ENCODE measurements around the gene FOXB1. TPM values are rescaled to one million over a fixed set of nuclear protein-coding genes. Genes with fewer than 3 reads are reported as not detected.

The FOXB1 gene
- total RNA-seq, 4 donors from 2014 or later = not detected

DNA sequence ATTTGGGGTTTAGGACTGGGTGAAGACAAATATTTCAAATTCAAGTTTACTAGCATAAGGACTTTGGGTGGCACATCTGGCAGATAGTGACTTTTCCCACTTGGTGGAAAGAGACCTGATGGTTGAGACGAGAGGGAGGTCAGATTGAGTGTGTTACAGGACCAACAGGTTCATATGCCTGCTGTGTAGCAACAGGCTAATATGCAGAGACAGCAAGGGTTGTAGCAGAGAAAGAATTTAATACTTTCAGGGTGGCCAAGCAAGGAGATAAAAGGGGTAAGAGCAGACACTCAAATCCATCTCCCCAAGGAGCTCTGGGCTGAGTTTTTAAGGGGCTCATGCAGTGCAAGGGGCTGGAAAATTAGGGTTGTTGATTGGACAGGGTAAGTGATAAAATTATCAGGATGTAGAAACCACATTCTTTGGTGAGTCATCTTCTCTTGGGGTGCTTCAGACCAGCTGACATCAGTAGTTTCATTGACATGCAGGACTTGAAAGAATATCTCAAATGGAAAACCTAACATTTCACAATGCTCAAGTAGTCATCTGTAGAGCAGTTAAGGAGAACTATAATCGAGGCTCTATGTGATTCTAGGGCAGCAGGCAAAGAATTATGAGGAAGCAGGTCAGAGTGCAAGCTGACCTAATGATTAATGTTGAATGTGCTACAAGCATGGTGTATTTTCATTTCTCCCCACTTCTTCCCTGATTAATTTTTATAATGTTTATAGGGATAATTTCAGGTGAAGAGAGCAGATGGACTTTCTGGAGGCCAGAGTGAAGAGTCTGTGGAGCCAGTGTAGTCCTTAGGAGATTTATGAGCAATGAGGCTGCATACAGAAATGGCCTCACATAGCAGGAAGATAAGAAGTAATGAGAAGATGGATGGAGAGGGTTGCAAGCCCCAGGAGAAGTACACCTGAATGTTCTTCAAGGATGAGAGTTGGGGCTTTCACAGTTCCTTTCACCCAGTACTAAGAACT is 13.7 kb downstream of the FOXB1 start:
- Histone ChIP-seq H3K27me3 (peaks cover 61% of the 10 kb centered on the region), H3K4me3 (no peak overlapping the region), H3K27ac (no peak overlapping the region), H3K9me3 (peaks cover 0 to 4% of the 10 kb centered on the region in 2 donors), H3K36me3 (no peaks in the 10 kb centered on the region), H3K4me1 (no peaks in the 10 kb centered on the region)
- TF ChIP-seq EP300 (IDR thresholded peaks at IDR 0.05; ENCODE audit: low read depth) (no peak), POLR2AphosphoS5 (IDR thresholded peaks at IDR 0.05) (no peak)
- TF ChIP-seq, protein P1, sequence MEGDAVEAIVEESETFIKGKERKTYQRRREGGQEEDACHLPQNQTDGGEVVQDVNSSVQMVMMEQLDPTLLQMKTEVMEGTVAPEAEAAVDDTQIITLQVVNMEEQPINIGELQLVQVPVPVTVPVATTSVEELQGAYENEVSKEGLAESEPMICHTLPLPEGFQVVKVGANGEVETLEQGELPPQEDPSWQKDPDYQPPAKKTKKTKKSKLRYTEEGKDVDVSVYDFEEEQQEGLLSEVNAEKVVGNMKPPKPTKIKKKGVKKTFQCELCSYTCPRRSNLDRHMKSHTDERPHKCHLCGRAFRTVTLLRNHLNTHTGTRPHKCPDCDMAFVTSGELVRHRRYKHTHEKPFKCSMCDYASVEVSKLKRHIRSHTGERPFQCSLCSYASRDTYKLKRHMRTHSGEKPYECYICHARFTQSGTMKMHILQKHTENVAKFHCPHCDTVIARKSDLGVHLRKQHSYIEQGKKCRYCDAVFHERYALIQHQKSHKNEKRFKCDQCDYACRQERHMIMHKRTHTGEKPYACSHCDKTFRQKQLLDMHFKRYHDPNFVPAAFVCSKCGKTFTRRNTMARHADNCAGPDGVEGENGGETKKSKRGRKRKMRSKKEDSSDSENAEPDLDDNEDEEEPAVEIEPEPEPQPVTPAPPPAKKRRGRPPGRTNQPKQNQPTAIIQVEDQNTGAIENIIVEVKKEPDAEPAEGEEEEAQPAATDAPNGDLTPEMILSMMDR (IDR thresholded peaks at IDR 0.05) = no peak
- intact Hi-C loops (cut with DNase I; ENCODE audit: low total_unique reads) = no loop called here
- in situ Hi-C loops (cut with MboI; ENCODE audit: low pct_ligation_motif_present in 1 of 4, low pct_unique_long_range_greater_than_20kb in 1 of 4, low sequenced_read_pairs in 3 of 4) = no loop called here
- 0 to 15% methylated on average over 1 to 2 of the region's 2 CpGs for WGBS, 2 donors (ENCODE audit: low coverage in 1 of 2)
- DNase-seq = no peak

DNA sequence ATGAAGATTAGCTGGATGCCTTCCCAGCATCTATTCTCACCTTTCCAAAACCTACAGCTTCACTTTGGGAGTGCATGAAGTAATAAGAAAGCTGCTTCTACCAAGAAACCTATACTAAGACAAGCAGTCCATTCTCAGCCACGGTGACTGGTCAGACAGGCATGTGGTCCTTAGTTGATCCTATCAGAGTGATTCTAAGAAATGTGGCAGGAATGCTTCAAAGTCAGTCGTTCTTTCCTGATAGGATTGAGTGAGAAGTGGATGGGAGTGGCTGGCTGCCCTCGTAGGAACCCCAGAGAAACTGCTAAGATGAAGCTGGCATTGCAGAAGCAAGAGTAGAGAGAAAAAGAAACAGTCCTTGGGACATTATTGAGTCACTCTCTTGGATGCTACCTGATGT is 16.6 kb downstream of the FOXB1 start:
- in situ Hi-C loops (cut with MboI; ENCODE audit: low pct_ligation_motif_present in 1 of 4, low pct_unique_long_range_greater_than_20kb in 1 of 4, low sequenced_read_pairs in 3 of 4) = no loop called here
- no peak overlapping the region for H3K4me3 ChIP-seq
- H3K27ac ChIP-seq = no peak overlapping the region
- H3K4me1 ChIP-seq = no peaks in the 10 kb centered on the region
- H3K9me3 ChIP-seq = peaks cover 0 to 4% of the 10 kb centered on the region in 2 donors
- H3K27me3 ChIP-seq = peaks cover 38% of the 10 kb centered on the region
- DNase-seq = no peak
- TF ChIP-seq EP300 (IDR thresholded peaks at IDR 0.05; ENCODE audit: low read depth) = no peak
- no peak for TF ChIP-seq POLR2A (IDR thresholded peaks at IDR 0.05)
- no peak for TF ChIP-seq POLR2AphosphoS5 (IDR thresholded peaks at IDR 0.05)
- WGBS, 2 donors (ENCODE audit: low coverage in 1 of 2) = 33 to 38% methylated on average over 1 to 3 of the region's 3 CpGs
- intact Hi-C loops (cut with DNase I; ENCODE audit: low total_unique reads) = no loop called here
- no peaks in the 10 kb centered on the region for H3K36me3 ChIP-seq

DNA sequence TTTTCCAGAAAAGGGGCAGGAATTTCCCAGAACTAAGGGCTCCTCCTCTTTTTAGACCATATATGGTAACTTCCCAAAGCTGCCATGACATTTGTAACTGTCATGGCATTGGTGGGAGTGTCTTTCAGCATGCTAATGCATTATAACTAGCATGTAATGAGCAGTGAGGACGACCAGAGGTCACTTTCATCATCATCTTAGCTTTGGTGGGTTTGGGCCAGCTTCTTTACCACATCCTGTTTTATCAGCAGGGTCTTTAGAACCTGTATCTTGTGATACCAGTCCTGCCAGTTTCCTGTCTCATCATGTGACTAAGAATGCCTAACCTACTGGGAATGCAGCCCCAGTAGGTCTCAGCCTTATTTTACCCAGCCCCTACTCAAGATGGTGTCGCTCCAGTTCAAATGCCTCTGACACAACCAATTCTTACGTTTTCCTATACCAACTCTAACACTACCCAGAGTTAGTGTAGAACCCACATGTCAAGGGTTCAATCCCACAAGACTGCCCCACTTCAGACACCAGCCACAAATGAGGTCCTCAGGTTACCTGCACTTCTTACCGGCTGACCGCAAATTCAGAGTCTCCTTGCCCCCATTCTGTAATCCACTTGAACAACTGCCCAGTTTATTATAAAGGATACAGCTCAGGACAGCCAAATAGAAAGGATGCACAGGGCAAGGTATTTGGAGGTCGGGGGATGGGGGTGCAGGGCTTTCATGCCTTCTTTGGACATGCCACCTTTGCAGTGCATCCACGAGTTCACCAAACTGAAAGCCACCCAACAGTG is 17.7 kb downstream of the FOXB1 start:
- peaks cover 0 to 4% of the 10 kb centered on the region in 2 donors for H3K9me3 ChIP-seq
- in situ Hi-C loops (cut with MboI; ENCODE audit: low pct_ligation_motif_present in 1 of 4, low pct_unique_long_range_greater_than_20kb in 1 of 4, low sequenced_read_pairs in 3 of 4) = no loop called here

DNA sequence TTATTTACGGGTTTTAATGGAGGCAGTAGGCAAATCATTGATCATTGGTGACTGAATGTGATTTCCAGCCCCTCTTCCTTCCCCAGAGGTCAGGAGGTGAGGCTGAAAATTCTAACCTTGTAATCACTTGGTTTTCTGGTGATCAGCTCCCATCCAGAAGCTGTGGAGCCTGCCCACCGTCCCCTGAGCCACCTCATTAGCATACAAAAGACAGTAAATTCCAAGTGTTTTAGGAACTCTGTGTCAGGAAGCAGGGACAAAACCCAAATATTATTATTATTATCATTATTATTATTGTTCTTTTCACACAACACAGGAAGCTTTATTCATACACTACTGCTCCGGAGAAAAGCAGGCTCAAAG is 18.2 kb downstream of the FOXB1 start:
- in situ Hi-C loops (cut with MboI; ENCODE audit: low pct_ligation_motif_present in 1 of 4, low pct_unique_long_range_greater_than_20kb in 1 of 4, low sequenced_read_pairs in 3 of 4) = no loop called here
- Histone ChIP-seq H3K9me3 (peaks cover 0 to 3% of the 10 kb centered on the region in 2 donors), H3K27me3 (peaks cover 25% of the 10 kb centered on the region), H3K27ac (no peak overlapping the region), H3K4me1 (no peaks in the 10 kb centered on the region), H3K36me3 (no peaks in the 10 kb centered on the region), H3K4me3 (no peak overlapping the region)
- 60 to 80% methylated on average over 3 of the region's 3 CpGs for WGBS, 2 donors (ENCODE audit: low coverage in 1 of 2)
- TF ChIP-seq POLR2AphosphoS5 (IDR thresholded peaks at IDR 0.05) (no peak), EP300 (IDR thresholded peaks at IDR 0.05; ENCODE audit: low read depth) (no peak), POLR2A (IDR thresholded peaks at IDR 0.05) (no peak)
- TF ChIP-seq, protein P1 (IDR thresholded peaks at IDR 0.05) = no peak
- DNase-seq = no peak
- intact Hi-C loops (cut with DNase I; ENCODE audit: low total_unique reads) = no loop called here

More for the DNA sequence above, 17.7 kb downstream of the FOXB1 start:
- no peaks in the 10 kb centered on the region for H3K36me3 ChIP-seq
- DNase-seq = no peak
- H3K27me3 ChIP-seq = peaks cover 29% of the 10 kb centered on the region
- intact Hi-C loops (cut with DNase I; ENCODE audit: low total_unique reads) = no loop called here
- 80 to 83% methylated on average over 5 to 7 of the region's 7 CpGs for whole genome bisulfite sequencing, 2 donors (ENCODE audit: low coverage in 1 of 2)
- no peak overlapping the region for H3K4me3 ChIP-seq
- no peaks in the 10 kb centered on the region for H3K4me1 ChIP-seq
- no peak overlapping the region for H3K27ac ChIP-seq
- TF ChIP-seq POLR2AphosphoS5 (IDR thresholded peaks at IDR 0.05) = no peak

DNA sequence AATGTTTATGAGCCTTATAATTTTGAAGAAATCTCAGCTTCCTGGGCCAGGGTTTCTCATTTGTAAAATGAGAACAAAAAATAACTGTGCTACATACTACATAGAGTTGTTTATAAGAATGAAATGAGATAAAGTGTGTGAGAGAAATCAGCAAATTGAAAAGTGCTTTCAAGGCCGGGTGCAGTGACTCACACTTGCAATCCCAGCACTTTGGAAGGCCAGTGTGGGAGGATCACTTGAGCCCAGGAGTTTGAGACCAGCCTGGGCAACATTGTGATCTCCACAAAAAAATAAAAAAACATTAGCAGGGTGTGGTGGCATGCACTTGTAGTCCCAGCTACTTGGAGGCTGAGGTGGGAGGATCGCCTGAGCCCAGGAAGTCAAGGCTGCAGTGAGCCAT is 22.4 kb downstream of the FOXB1 start:
- Histone ChIP-seq H3K9me3 (no peaks in the 10 kb centered on the region), H3K36me3 (no peaks in the 10 kb centered on the region), H3K4me1 (no peaks in the 10 kb centered on the region), H3K27ac (no peak overlapping the region), H3K27me3 (peaks cover 13% of the 10 kb centered on the region), H3K4me3 (no peak overlapping the region)
- 56 to 70% methylated on average over 1 to 2 of the region's 2 CpGs for WGBS, 2 donors (ENCODE audit: low coverage in 1 of 2)
- no peak for TF ChIP-seq POLR2A (IDR thresholded peaks at IDR 0.05)
- no peak for TF ChIP-seq POLR2AphosphoS5 (IDR thresholded peaks at IDR 0.05)
- DNase-seq = no peak
- intact Hi-C loops (cut with DNase I; ENCODE audit: low total_unique reads) = no loop called here
- in situ Hi-C loops (cut with MboI; ENCODE audit: low pct_ligation_motif_present in 1 of 4, low pct_unique_long_range_greater_than_20kb in 1 of 4, low sequenced_read_pairs in 3 of 4) = no loop called here

Data from transverse colon (tissue), 4 donors.